Astrocyte (in vitro differentiated cells and primary cell): ENCODE results near the gene CATSPERZ.

ENCODE experiments used
- CTCF ChIP-seq: IDR thresholded peaks from 2 replicates; pipeline ENCODE4 v1.5.1; 2011; ENCODE audit warnings: low read depth, mild to moderate bottlenecking, inconsistent platforms, low read length, moderate library complexity; ENCODE audit not compliant: insufficient read depth
- EZH2 ChIP-seq: IDR thresholded peaks from 2 replicates; pipeline ENCODE4 v1.6.1; 2012; ENCODE audit warnings: mild to moderate bottlenecking, low read length, inconsistent platforms; ENCODE audit not compliant: insufficient read depth

GRCh38 chr11:64303109-64304031 is 3.2 kb downstream of the CATSPERZ start:
- TF ChIP-seq EZH2 (no peak), CTCF (no peak)
